ENCODE measurements around the gene SS18L1. TPM values are rescaled to one million over a fixed set of nuclear protein-coding genes. Genes with fewer than 3 reads are reported as not detected.

Gene SS18L1
- polyA plus RNA-seq, 2 donors: 5.5 to 14.7 TPM

DNA sequence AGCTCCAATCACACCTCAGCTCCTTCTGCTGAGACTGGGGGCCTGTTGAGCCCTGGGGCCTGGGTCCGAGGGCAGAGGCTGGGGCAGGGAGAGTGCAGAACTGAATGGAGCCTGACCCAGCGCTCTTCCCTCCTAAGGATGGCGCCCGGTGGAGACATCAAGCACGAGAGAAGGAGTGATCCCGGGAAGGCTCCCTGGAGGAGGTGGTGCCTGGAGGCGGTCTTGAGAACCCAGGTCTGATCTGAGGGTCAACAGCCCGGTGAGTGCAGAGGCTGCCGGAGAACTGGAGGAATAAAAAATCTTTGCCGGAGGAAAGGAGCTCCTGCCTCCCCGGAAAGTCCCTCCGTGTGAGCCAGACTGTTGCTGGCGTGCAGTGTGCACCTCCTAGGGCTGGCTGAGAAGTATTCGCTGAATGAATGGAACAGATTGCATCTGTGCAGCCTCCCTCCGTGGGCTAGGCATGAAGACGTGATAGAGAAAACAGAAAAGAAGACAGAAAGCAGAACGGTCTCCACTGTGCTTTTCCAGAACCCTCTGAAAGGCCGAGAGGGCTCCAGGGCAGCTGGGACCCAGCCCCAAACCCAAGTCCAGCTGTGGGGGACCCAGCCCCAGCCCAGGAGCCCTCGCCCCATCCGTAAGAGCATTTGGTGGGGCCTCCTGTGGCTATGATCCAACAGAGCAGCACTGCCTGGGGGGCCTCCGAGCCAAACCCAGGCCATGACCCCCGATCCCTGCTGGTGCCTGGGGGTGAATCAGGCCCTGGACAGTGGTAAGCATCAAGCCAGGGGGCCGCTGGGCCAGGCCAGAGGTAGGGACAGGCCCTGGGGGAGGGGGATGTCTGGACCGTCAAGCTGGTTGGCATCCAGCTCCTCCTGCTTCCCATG is 83.4 kb downstream of the SS18L1 start:
- WGBS, 2 donors: 53 to 67% methylated on average over 23 to 24 of the region's 24 CpGs
- no peak overlapping the region for H3K4me3 ChIP-seq (ENCODE audit: low read depth in 1 of 2, low read length in 2 of 2)
- H3K4me1 ChIP-seq (ENCODE audit: control insufficient read depth in 2 of 2, insufficient read depth in 2 of 2, low read length in 1 of 2): peaks cover 4 to 8% of the 10 kb centered on the region in 2 donors
- H3K27me3 ChIP-seq (ENCODE audit: control insufficient read depth in 1 of 2, insufficient read depth in 2 of 2, low read length in 2 of 2): peaks cover 0 to 5% of the 10 kb centered on the region in 2 donors
- H3K9me3 ChIP-seq (ENCODE audit: control insufficient read depth in 2 of 2, insufficient read depth in 1 of 2, low read depth in 1 of 2, low read length in 1 of 2): peaks cover 0 to 7% of the 10 kb centered on the region in 2 donors
- H3K36me3 ChIP-seq (ENCODE audit: control insufficient read depth in 2 of 2, insufficient read depth in 2 of 2, low read length in 1 of 2): no peaks in the 10 kb centered on the region
- H3K27ac ChIP-seq (ENCODE audit: low read depth in 2 of 2, low read length in 1 of 2): no peak overlapping the region

DNA sequence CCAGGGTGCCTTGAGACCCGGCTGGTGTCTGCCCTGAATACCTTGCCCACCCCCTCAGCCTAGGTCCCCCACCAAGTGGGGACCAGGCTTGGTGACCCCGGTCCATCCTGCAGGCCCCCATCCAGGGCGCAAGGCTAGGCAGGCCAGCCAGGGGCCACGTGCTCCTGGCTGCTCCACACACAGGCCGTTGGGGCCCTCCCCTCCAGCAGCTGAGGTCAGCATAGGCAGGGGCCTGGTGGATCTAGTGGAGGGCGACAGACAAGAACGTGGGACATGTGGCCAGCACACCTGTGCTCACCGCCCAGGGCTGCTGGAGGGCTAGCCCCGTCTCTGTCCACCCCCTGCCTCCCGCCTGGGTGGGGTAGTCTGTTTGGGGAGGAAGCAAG is 84.0 kb downstream of the SS18L1 start:
- no peak overlapping the region for H3K27ac ChIP-seq (ENCODE audit: low read depth in 2 of 2, low read length in 1 of 2)
- H3K36me3 ChIP-seq (ENCODE audit: control insufficient read depth in 2 of 2, insufficient read depth in 2 of 2, low read length in 1 of 2): no peaks in the 10 kb centered on the region
- H3K27me3 ChIP-seq (ENCODE audit: control insufficient read depth in 1 of 2, insufficient read depth in 2 of 2, low read length in 2 of 2): no peaks in the 10 kb centered on the region
- peaks cover 0 to 7% of the 10 kb centered on the region in 2 donors for H3K9me3 ChIP-seq (ENCODE audit: control insufficient read depth in 2 of 2, insufficient read depth in 1 of 2, low read depth in 1 of 2, low read length in 1 of 2)
- 46 to 50% methylated on average over 10 of the region's 10 CpGs for WGBS, 2 donors
- peaks cover 4 to 14% of the 10 kb centered on the region in 2 donors for H3K4me1 ChIP-seq (ENCODE audit: control insufficient read depth in 2 of 2, insufficient read depth in 2 of 2, low read length in 1 of 2)
- H3K4me3 ChIP-seq (ENCODE audit: low read depth in 1 of 2, low read length in 2 of 2): no peak overlapping the region

- 34 to 35% methylated on average over 35 to 37 of the region's 37 CpGs for WGBS, 2 donors
- Histone ChIP-seq H3K27ac (ENCODE audit: low read depth in 2 of 2, low read length in 1 of 2) (no peak overlapping the region), H3K27me3 (ENCODE audit: control insufficient read depth in 1 of 2, insufficient read depth in 2 of 2, low read length in 2 of 2) (no peaks in the 10 kb centered on the region), H3K4me1 (ENCODE audit: control insufficient read depth in 2 of 2, insufficient read depth in 2 of 2, low read length in 1 of 2) (peaks cover 4 to 19% of the 10 kb centered on the region in 2 donors), H3K9me3 (ENCODE audit: control insufficient read depth in 2 of 2, insufficient read depth in 1 of 2, low read depth in 1 of 2, low read length in 1 of 2) (peaks cover 0 to 7% of the 10 kb centered on the region in 2 donors), H3K36me3 (ENCODE audit: control insufficient read depth in 2 of 2, insufficient read depth in 2 of 2, low read length in 1 of 2) (no peaks in the 10 kb centered on the region), H3K4me3 (ENCODE audit: low read depth in 1 of 2, low read length in 2 of 2) (no peak overlapping the region)
Measured at GRCh38 chr20:62227977-62228958, 84.7 kb downstream of the SS18L1 start.

GRCh38 chr20:62228982-62229545 is 85.5 kb downstream of the SS18L1 start:
- Histone ChIP-seq H3K9me3 (ENCODE audit: control insufficient read depth in 2 of 2, insufficient read depth in 1 of 2, low read depth in 1 of 2, low read length in 1 of 2) (peaks cover 0 to 10% of the 10 kb centered on the region in 2 donors), H3K36me3 (ENCODE audit: control insufficient read depth in 2 of 2, insufficient read depth in 2 of 2, low read length in 1 of 2) (no peaks in the 10 kb centered on the region), H3K4me1 (ENCODE audit: control insufficient read depth in 2 of 2, insufficient read depth in 2 of 2, low read length in 1 of 2) (peaks cover 4 to 25% of the 10 kb centered on the region in 2 donors), H3K27me3 (ENCODE audit: control insufficient read depth in 1 of 2, insufficient read depth in 2 of 2, low read length in 2 of 2) (no peaks in the 10 kb centered on the region), H3K4me3 (ENCODE audit: low read depth in 1 of 2, low read length in 2 of 2) (no peak overlapping the region), H3K27ac (ENCODE audit: low read depth in 2 of 2, low read length in 1 of 2) (no peak overlapping the region)
- WGBS, 2 donors: 75 to 80% methylated on average over 7 of the region's 7 CpGs

- no peak overlapping the region for H3K27ac ChIP-seq (ENCODE audit: low read depth in 2 of 2, low read length in 1 of 2)
- no peaks in the 10 kb centered on the region for H3K27me3 ChIP-seq (ENCODE audit: control insufficient read depth in 1 of 2, insufficient read depth in 2 of 2, low read length in 2 of 2)
- 67 to 70% methylated on average over 4 of the region's 4 CpGs for WGBS, 2 donors
- peaks cover 4 to 28% of the 10 kb centered on the region in 2 donors for H3K4me1 ChIP-seq (ENCODE audit: control insufficient read depth in 2 of 2, insufficient read depth in 2 of 2, low read length in 1 of 2)
- H3K9me3 ChIP-seq (ENCODE audit: control insufficient read depth in 2 of 2, insufficient read depth in 1 of 2, low read depth in 1 of 2, low read length in 1 of 2): peaks cover 0 to 10% of the 10 kb centered on the region in 2 donors
- H3K4me3 ChIP-seq (ENCODE audit: low read depth in 1 of 2, low read length in 2 of 2): no peak overlapping the region
- no peaks in the 10 kb centered on the region for H3K36me3 ChIP-seq (ENCODE audit: control insufficient read depth in 2 of 2, insufficient read depth in 2 of 2, low read length in 1 of 2)
Measured at GRCh38 chr20:62229667-62230066, 86.1 kb downstream of the SS18L1 start.

GRCh38 chr20:62230276-62230675 is 86.7 kb downstream of the SS18L1 start:
- Histone ChIP-seq H3K36me3 (ENCODE audit: control insufficient read depth in 2 of 2, insufficient read depth in 2 of 2, low read length in 1 of 2) (no peaks in the 10 kb centered on the region), H3K27me3 (ENCODE audit: control insufficient read depth in 1 of 2, insufficient read depth in 2 of 2, low read length in 2 of 2) (no peaks in the 10 kb centered on the region), H3K9me3 (ENCODE audit: control insufficient read depth in 2 of 2, insufficient read depth in 1 of 2, low read depth in 1 of 2, low read length in 1 of 2) (peaks cover 0 to 10% of the 10 kb centered on the region in 2 donors), H3K4me3 (ENCODE audit: low read depth in 1 of 2, low read length in 2 of 2) (no peak overlapping the region), H3K4me1 (ENCODE audit: control insufficient read depth in 2 of 2, insufficient read depth in 2 of 2, low read length in 1 of 2) (peaks cover 4 to 28% of the 10 kb centered on the region in 2 donors), H3K27ac (ENCODE audit: low read depth in 2 of 2, low read length in 1 of 2) (no peak overlapping the region)
- WGBS, 2 donors: 94 to 96% methylated on average over 2 of the region's 2 CpGs

- Histone ChIP-seq H3K4me3 (ENCODE audit: low read depth in 1 of 2, low read length in 2 of 2) (no peak overlapping the region), H3K36me3 (ENCODE audit: control insufficient read depth in 2 of 2, insufficient read depth in 2 of 2, low read length in 1 of 2) (no peaks in the 10 kb centered on the region), H3K27me3 (ENCODE audit: control insufficient read depth in 1 of 2, insufficient read depth in 2 of 2, low read length in 2 of 2) (no peaks in the 10 kb centered on the region), H3K9me3 (ENCODE audit: control insufficient read depth in 2 of 2, insufficient read depth in 1 of 2, low read depth in 1 of 2, low read length in 1 of 2) (peaks cover 0 to 10% of the 10 kb centered on the region in 2 donors), H3K27ac (ENCODE audit: low read depth in 2 of 2, low read length in 1 of 2) (no peak overlapping the region), H3K4me1 (ENCODE audit: control insufficient read depth in 2 of 2, insufficient read depth in 2 of 2, low read length in 1 of 2) (peaks cover 4 to 28% of the 10 kb centered on the region in 2 donors)
- WGBS, 2 donors: 89 to 95% methylated on average over 10 of the region's 10 CpGs
Measured at GRCh38 chr20:62230696-62231095, 87.1 kb downstream of the SS18L1 start.

- no peak overlapping the region for H3K27ac ChIP-seq (ENCODE audit: low read depth in 2 of 2, low read length in 1 of 2)
- no peaks in the 10 kb centered on the region for H3K36me3 ChIP-seq (ENCODE audit: control insufficient read depth in 2 of 2, insufficient read depth in 2 of 2, low read length in 1 of 2)
- 82 to 91% methylated on average over 6 of the region's 6 CpGs for WGBS, 2 donors
- peaks cover 0 to 10% of the 10 kb centered on the region in 2 donors for H3K9me3 ChIP-seq (ENCODE audit: control insufficient read depth in 2 of 2, insufficient read depth in 1 of 2, low read depth in 1 of 2, low read length in 1 of 2)
- H3K4me3 ChIP-seq (ENCODE audit: low read depth in 1 of 2, low read length in 2 of 2): no peak overlapping the region
- H3K4me1 ChIP-seq (ENCODE audit: control insufficient read depth in 2 of 2, insufficient read depth in 2 of 2, low read length in 1 of 2): peaks cover 4 to 28% of the 10 kb centered on the region in 2 donors
- H3K27me3 ChIP-seq (ENCODE audit: control insufficient read depth in 1 of 2, insufficient read depth in 2 of 2, low read length in 2 of 2): no peaks in the 10 kb centered on the region
Measured at GRCh38 chr20:62231292-62231691, 87.7 kb downstream of the SS18L1 start.

Data from esophagus (tissue), 2 donors.